ENCODE data around the gene ZNF521. TPM values are rescaled to one million over a fixed set of nuclear protein-coding genes. Genes with fewer than 3 reads are reported as not detected.

Gene ZNF521
- total RNA-seq, 6 donors from 2014 or later, result 4.7 to 37.7 (median 13.8) TPM

DNA sequence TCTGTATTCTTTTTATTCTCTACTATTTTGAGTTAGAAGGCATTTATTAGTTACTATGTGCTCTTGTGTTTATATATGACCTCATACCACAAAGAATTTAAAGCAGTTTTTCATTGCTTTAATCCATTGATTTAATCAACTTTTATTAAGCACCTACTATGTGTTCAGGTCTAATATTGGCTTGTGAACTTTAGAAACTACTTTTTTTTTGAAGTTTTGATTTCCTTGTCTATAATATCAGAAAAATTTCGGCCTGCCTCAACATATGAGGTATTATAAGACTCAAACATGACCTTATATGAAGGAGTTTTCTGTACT is 117.7 kb downstream of the ZNF521 start:
- H3K36me3 ChIP-seq, result no peaks in the 10 kb centered on the region
- TF ChIP-seq, protein P1, sequence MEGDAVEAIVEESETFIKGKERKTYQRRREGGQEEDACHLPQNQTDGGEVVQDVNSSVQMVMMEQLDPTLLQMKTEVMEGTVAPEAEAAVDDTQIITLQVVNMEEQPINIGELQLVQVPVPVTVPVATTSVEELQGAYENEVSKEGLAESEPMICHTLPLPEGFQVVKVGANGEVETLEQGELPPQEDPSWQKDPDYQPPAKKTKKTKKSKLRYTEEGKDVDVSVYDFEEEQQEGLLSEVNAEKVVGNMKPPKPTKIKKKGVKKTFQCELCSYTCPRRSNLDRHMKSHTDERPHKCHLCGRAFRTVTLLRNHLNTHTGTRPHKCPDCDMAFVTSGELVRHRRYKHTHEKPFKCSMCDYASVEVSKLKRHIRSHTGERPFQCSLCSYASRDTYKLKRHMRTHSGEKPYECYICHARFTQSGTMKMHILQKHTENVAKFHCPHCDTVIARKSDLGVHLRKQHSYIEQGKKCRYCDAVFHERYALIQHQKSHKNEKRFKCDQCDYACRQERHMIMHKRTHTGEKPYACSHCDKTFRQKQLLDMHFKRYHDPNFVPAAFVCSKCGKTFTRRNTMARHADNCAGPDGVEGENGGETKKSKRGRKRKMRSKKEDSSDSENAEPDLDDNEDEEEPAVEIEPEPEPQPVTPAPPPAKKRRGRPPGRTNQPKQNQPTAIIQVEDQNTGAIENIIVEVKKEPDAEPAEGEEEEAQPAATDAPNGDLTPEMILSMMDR (IDR thresholded peaks at IDR 0.05), result no peak
- no peak for TF ChIP-seq EP300 (IDR thresholded peaks at IDR 0.05)
- no peak for TF ChIP-seq POLR2AphosphoS5 (IDR thresholded peaks at IDR 0.05)
- TF ChIP-seq POLR2A (IDR thresholded peaks at IDR 0.05), result no peak
- H3K9me3 ChIP-seq, result no peaks in the 10 kb centered on the region
- no peaks in the 10 kb centered on the region for H3K27me3 ChIP-seq
- H3K4me1 ChIP-seq, result peaks cover 14 to 42% (median 20%) of the 10 kb centered on the region in 4 donors
- H3K4me3 ChIP-seq, result no peak overlapping the region
- WGBS, 2 donors, result 80 to 81% methylated on average over 1 of the region's 1 CpG
- ATAC-seq (ENCODE audit: low FRiP score in 2 of 2) (no peak), DNase-seq (no peak)
- peak overlapping the region in 1 of 4 donors; percentile 9 for H3K27ac ChIP-seq

GRCh38 chr18:25233528-25234321 is 118.2 kb downstream of the ZNF521 start:
- Histone ChIP-seq H3K27ac (peak overlapping the region in 1 of 4 donors; percentile 9), H3K9me3 (no peaks in the 10 kb centered on the region), H3K27me3 (no peaks in the 10 kb centered on the region), H3K4me1 (peaks cover 13 to 45% (median 19%) of the 10 kb centered on the region in 4 donors), H3K4me3 (peak overlapping the region in 1 of 4 donors; percentile 7), H3K36me3 (no peaks in the 10 kb centered on the region)
- WGBS, 2 donors, result 20 to 21% methylated on average over 12 of the region's 12 CpGs
- TF ChIP-seq, protein P1 (IDR thresholded peaks at IDR 0.05), result no peak
- TF ChIP-seq EP300 (IDR thresholded peaks at IDR 0.05), result no peak
- TF ChIP-seq POLR2AphosphoS5 (IDR thresholded peaks at IDR 0.05), result no peak
- no peak for TF ChIP-seq POLR2A (IDR thresholded peaks at IDR 0.05)
- peak in 1 of 2 donors; percentile 44 for ATAC-seq (ENCODE audit: low FRiP score in 2 of 2)
- DNase-seq, result no peak

GRCh38 chr18:25231327-25231691 is 120.7 kb downstream of the ZNF521 start:
- Histone ChIP-seq H3K27ac (peak overlapping the region; percentile 31 to 71 (median 45)), H3K9me3 (no peaks in the 10 kb centered on the region), H3K27me3 (no peaks in the 10 kb centered on the region), H3K36me3 (peaks cover 0 to 10% (median 0%) of the 10 kb centered on the region in 4 donors), H3K4me1 (peaks cover 13 to 52% (median 21%) of the 10 kb centered on the region in 4 donors), H3K4me3 (no peak overlapping the region)
- 50 to 54% methylated on average over 5 of the region's 5 CpGs for WGBS, 2 donors
- no peak for TF ChIP-seq POLR2A (IDR thresholded peaks at IDR 0.05)
- TF ChIP-seq EP300 (IDR thresholded peaks at IDR 0.05), result peak in 1 of 4 donors; percentile 6
- DNase-seq (no peak), ATAC-seq (ENCODE audit: low FRiP score in 2 of 2) (peak in 1 of 2 donors; percentile 28)

GRCh38 chr18:25230658-25231326 is 121.2 kb downstream of the ZNF521 start:
- Histone ChIP-seq H3K4me3 (no peak overlapping the region), H3K27ac (peak overlapping the region; percentile 31 to 71 (median 45)), H3K9me3 (no peaks in the 10 kb centered on the region), H3K27me3 (no peaks in the 10 kb centered on the region), H3K4me1 (peaks cover 13 to 52% (median 21%) of the 10 kb centered on the region in 4 donors), H3K36me3 (peaks cover 0 to 10% (median 0%) of the 10 kb centered on the region in 4 donors)
- 8 to 18% methylated on average over 7 to 10 of the region's 10 CpGs for WGBS, 2 donors
- ATAC-seq (ENCODE audit: low FRiP score in 2 of 2), result peak; percentile 87 to 91
- TF ChIP-seq POLR2AphosphoS5 (IDR thresholded peaks at IDR 0.05), result peak; percentile 23 to 75
- TF ChIP-seq EP300 (IDR thresholded peaks at IDR 0.05), result peak in 1 of 4 donors; percentile 47
- TF ChIP-seq, protein P1 (IDR thresholded peaks at IDR 0.05), result no peak
- DNase-seq, result peak in 1 of 2 donors; percentile 75

GRCh38 chr18:25229920-25230319 is 122.0 kb downstream of the ZNF521 start:
- no peak for ATAC-seq (ENCODE audit: low FRiP score in 2 of 2)
- peaks cover 13 to 52% (median 21%) of the 10 kb centered on the region in 4 donors for H3K4me1 ChIP-seq

More at GRCh38 chr18:25229920-25230319, 122.0 kb downstream of the ZNF521 start:
- WGBS, 2 donors, result 40 to 65% methylated on average over 2 of the region's 2 CpGs
- TF ChIP-seq POLR2AphosphoS5 (IDR thresholded peaks at IDR 0.05), result no peak
- TF ChIP-seq POLR2A (IDR thresholded peaks at IDR 0.05), result no peak
- TF ChIP-seq, protein P1 (IDR thresholded peaks at IDR 0.05), result no peak
- TF ChIP-seq EP300 (IDR thresholded peaks at IDR 0.05), result no peak
- H3K9me3 ChIP-seq, result no peaks in the 10 kb centered on the region
- H3K27me3 ChIP-seq, result no peaks in the 10 kb centered on the region
- no peak overlapping the region for H3K4me3 ChIP-seq
- DNase-seq, result no peak
- H3K27ac ChIP-seq, result peak overlapping the region in 3 of 4 donors; percentile 2 to 71 (median 4)
- peaks cover 0 to 10% (median 0%) of the 10 kb centered on the region in 4 donors for H3K36me3 ChIP-seq

All from upper lobe of left lung (tissue), 6 donors.